ENCODE results near the gene HINT2.

Gene HINT2

GRCh38 chr9:35840881-35841644 is 26.2 kb upstream of the HINT2 start:
- H3K4me3 ChIP-seq (ENCODE audit: low read length): no peak overlapping the region
- TF ChIP-seq, protein P1, sequence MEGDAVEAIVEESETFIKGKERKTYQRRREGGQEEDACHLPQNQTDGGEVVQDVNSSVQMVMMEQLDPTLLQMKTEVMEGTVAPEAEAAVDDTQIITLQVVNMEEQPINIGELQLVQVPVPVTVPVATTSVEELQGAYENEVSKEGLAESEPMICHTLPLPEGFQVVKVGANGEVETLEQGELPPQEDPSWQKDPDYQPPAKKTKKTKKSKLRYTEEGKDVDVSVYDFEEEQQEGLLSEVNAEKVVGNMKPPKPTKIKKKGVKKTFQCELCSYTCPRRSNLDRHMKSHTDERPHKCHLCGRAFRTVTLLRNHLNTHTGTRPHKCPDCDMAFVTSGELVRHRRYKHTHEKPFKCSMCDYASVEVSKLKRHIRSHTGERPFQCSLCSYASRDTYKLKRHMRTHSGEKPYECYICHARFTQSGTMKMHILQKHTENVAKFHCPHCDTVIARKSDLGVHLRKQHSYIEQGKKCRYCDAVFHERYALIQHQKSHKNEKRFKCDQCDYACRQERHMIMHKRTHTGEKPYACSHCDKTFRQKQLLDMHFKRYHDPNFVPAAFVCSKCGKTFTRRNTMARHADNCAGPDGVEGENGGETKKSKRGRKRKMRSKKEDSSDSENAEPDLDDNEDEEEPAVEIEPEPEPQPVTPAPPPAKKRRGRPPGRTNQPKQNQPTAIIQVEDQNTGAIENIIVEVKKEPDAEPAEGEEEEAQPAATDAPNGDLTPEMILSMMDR (IDR thresholded peaks at IDR 0.05; ENCODE audit: insufficient read depth, low read depth, low read length, missing control alignments): no peak
- DNase-seq (ENCODE audit: low read depth): no peak

DNA sequence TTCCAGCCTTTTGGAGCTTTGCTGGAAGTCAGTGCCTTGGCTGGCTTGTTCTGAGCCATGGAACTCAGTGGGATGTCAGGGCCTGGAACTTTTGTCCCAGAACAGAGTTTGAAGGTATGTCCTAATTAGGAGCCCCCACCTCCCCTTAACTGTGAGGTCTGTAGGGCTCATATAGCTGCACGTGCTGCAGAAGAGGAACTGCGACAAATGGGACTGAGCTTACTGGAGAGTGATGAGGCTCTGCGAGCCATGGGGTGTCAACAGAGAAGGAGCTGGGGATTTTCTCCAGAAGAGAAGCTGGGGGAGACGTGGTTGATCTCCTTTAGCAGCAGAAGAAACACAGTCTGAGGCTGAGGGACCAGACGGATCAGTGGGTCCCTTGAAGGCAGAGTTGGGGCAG is 25.1 kb upstream of the HINT2 start:
- no peak for DNase-seq (ENCODE audit: low read depth)
- H3K4me3 ChIP-seq (ENCODE audit: low read length): no peak overlapping the region
- TF ChIP-seq, protein P1 (IDR thresholded peaks at IDR 0.05; ENCODE audit: insufficient read depth, low read depth, low read length, missing control alignments): no peak

DNA sequence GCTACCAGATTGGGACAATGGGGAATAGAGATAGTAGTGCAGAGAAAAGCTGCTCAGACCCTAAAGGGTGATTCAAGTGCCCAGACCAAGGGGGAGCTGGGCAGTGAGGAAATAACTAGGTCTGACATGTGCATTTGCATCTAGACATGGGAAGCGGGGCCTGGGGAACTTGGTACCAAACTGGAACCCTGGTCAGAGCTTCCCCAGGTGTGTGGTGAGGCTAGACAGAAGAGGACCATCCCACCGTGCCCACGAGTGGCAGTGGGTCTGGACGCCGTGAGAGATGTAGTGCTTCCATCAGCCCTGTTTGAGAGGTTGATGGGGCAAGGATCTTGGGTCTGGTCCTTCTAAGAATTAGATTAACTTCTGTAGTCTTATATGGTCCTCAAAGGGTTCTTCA is 21.8 kb upstream of the HINT2 start:
- DNase-seq (ENCODE audit: low read depth): no peak
- no peak overlapping the region for H3K4me3 ChIP-seq (ENCODE audit: low read length)
- TF ChIP-seq, protein P1 (IDR thresholded peaks at IDR 0.05; ENCODE audit: insufficient read depth, low read depth, low read length, missing control alignments): no peak

GRCh38 chr9:35835766-35836165 is 20.9 kb upstream of the HINT2 start:
- DNase-seq (ENCODE audit: low read depth): no peak
- H3K4me3 ChIP-seq (ENCODE audit: low read length): no peak overlapping the region
- TF ChIP-seq, protein P1 (IDR thresholded peaks at IDR 0.05; ENCODE audit: insufficient read depth, low read depth, low read length, missing control alignments): no peak

GRCh38 chr9:35835216-35835632 is 20.4 kb upstream of the HINT2 start:
- peak; percentile 19 for DNase-seq (ENCODE audit: low read depth)
- TF ChIP-seq, protein P1 (IDR thresholded peaks at IDR 0.05; ENCODE audit: insufficient read depth, low read depth, low read length, missing control alignments): peak; percentile 35
- H3K4me3 ChIP-seq (ENCODE audit: low read length): no peak overlapping the region

GRCh38 chr9:35834260-35835215 is 19.7 kb upstream of the HINT2 start:
- TF ChIP-seq, protein P1 (IDR thresholded peaks at IDR 0.05; ENCODE audit: insufficient read depth, low read depth, low read length, missing control alignments): no peak
- no peak overlapping the region for H3K4me3 ChIP-seq (ENCODE audit: low read length)
- no peak for DNase-seq (ENCODE audit: low read depth)

All from epithelial cell of esophagus (primary cell).